ENCODE results near the gene RBP2. TPM values are rescaled to one million over a fixed set of nuclear protein-coding genes. Genes with fewer than 3 reads are reported as not detected.

Gene RBP2
- total and polyA plus RNA-seq, 9 of the 15 experiments (the other 6 are each of a cell fraction or from before 2014, with no cell fraction given) = not detected

GRCh38 chr3:139491966-139492365, 15.7 kb upstream of the RBP2 start:
- Histone ChIP-seq H3K4me3 (no peak overlapping the region), H3K27ac (ENCODE audit: extremely low read depth, low read depth, low read length) (no peak overlapping the region), H3K79me2 (ENCODE audit: control insufficient read depth, insufficient read depth, low read length) (no peaks in the 10 kb centered on the region), H2AFZ (ENCODE audit: low read depth, low read length) (no peak overlapping the region), H3K27me3 (ENCODE audit: control insufficient read depth in 2 of 2, insufficient read depth in 2 of 2, low read length in 2 of 2) (no peaks in the 10 kb centered on the region; a peak in 1 of 5 replicates), H3K9me1 (ENCODE audit: control insufficient read depth, insufficient read depth, low read length) (no peaks in the 10 kb centered on the region), H3K36me3 (ENCODE audit: control insufficient read depth, insufficient read depth, low read length) (no peaks in the 10 kb centered on the region), H3K4me1 (replicated peaks in 1 of 2; ENCODE audit: control insufficient read depth in 2 of 2, insufficient read depth in 2 of 2, low read length in 2 of 2) (no peaks in the 10 kb centered on the region), H4K20me1 (replicated peaks; ENCODE audit: control insufficient read depth, insufficient read depth, low read length) (no peaks in the 10 kb centered on the region), H3K4me2 (ENCODE audit: insufficient read depth, low read length) (no peak overlapping the region), H3K9me3 (replicated peaks; ENCODE audit: control insufficient read depth, insufficient read depth, low read depth, low read length) (no peaks in the 10 kb centered on the region), H3K9ac (ENCODE audit: insufficient read depth in 1 of 2, low read depth in 2 of 2, low read length in 2 of 2) (no peak overlapping the region)
- ChIA-PET POLR2A (interaction anchor here (1.0 to 1.7 kb wide), 3 partner anchors 9 to 16 kb away, joined by 3 to 5 read pairs (median 3); no protein-coding TSS in a partner anchor), CTCF (ENCODE audit: low intra/inter-chr PET ratio) (no interaction called here)
- 0% methylated on average over 1 of the region's 1 CpG for WGBS (ENCODE audit: insufficient coverage, low coverage, missing lambda C conversion rate)
- intact Hi-C loops (cut with micrococcal nuclease) = no loop called here
- DNase-seq (ENCODE audit: extremely low read depth in 1 of 4, low spot score in 3 of 4) (no peak), FAIRE-seq (no peak), ATAC-seq (no peak)
- TF ChIP-seq NKRF (IDR thresholded peaks at IDR 0.05; ENCODE audit: borderline replicate concordance) (no peak), ZNF449 (CRISPR knock-in tag; IDR thresholded peaks at IDR 0.05) (no peak), MTF1 (CRISPR knock-in tag; IDR thresholded peaks at IDR 0.05; ENCODE audit: borderline replicate concordance) (no peak), ATF2 (CRISPR knock-in tag; IDR thresholded peaks at IDR 0.05) (no peak)
- in situ Hi-C loops (cut with MboI) = no loop called here
- no TSS peak for BruUV-seq (replicated peaks)

All from K562 (cell line).